ENCODE measurements around the gene RREB1.

- no peak for TF ChIP-seq CTCF (IDR thresholded peaks at IDR 0.05; ENCODE audit: borderline replicate concordance, extremely low read depth, low read length, poor library complexity, severe bottlenecking)
- no peak for TF ChIP-seq EZH2 (IDR thresholded peaks at IDR 0.05; ENCODE audit: borderline replicate concordance, low read depth, low read length, severe bottlenecking)
Measured at GRCh38 chr6:7258231-7258763, 150.5 kb downstream of the RREB1 start.
